GM18519 (cell line): ENCODE results near the gene KRT16.
"Not testable (repeated sequence)": the region's sequence is repeated elsewhere in the genome, so short reads cannot be mapped to it uniquely, and the experiment has no call there.

Source experiments
- ATAC-seq: cut with Tn5 transposase; IDR thresholded peaks from one replicate; pipeline ENCODE4 v1.9.1; 2021; ENCODE audit warnings: mild to moderate bottlenecking, moderate library complexity; ENCODE audit not compliant: unreplicated experiment, low FRiP score

Gene KRT16

DNA sequence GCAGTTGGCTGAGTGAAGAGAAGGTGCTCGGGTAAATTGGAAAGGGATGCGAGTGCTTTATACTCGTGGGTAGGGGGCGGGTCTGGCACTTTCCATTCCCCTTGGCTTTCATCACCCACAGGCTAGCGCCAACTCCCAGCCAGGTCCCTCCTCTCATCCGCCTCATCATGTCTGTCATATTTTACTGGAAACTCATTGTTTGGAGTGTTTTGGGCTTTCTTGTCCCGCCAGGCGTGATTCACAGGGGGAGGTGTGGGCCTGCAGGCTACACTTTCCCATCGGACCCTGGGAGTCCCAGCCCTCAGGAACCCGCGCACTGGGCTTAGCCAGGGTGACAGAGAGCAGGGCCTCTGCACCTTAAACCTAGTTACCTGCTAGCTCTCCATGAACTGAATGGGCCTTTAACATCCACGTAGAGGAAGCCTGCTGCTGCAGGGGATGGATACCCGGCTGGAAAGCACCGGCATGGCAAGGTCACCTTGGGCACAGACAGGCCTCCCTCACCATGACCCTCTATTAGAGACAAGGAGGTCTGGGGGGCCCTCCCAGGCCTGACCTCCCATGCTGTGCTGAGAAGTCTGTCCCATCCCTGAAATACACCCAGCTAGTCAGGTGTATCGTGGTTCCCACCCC lies 25.6 kb downstream of the KRT16 start, which contains the start of gene KRT14:
KRT14 (minus strand) TSS at position 33 of the 633 bp plus-strand sequence. CDS start 61 bp downstream, outside the sequence.
- no peak for ATAC-seq

- no peak for ATAC-seq
Observed at GRCh38 chr17:41585301-41586056, 27.1 kb downstream of the KRT16 start.

- ATAC-seq = not testable (repeated sequence)
Observed at GRCh38 chr17:41584331-41584927, 28.1 kb downstream of the KRT16 start.

DNA sequence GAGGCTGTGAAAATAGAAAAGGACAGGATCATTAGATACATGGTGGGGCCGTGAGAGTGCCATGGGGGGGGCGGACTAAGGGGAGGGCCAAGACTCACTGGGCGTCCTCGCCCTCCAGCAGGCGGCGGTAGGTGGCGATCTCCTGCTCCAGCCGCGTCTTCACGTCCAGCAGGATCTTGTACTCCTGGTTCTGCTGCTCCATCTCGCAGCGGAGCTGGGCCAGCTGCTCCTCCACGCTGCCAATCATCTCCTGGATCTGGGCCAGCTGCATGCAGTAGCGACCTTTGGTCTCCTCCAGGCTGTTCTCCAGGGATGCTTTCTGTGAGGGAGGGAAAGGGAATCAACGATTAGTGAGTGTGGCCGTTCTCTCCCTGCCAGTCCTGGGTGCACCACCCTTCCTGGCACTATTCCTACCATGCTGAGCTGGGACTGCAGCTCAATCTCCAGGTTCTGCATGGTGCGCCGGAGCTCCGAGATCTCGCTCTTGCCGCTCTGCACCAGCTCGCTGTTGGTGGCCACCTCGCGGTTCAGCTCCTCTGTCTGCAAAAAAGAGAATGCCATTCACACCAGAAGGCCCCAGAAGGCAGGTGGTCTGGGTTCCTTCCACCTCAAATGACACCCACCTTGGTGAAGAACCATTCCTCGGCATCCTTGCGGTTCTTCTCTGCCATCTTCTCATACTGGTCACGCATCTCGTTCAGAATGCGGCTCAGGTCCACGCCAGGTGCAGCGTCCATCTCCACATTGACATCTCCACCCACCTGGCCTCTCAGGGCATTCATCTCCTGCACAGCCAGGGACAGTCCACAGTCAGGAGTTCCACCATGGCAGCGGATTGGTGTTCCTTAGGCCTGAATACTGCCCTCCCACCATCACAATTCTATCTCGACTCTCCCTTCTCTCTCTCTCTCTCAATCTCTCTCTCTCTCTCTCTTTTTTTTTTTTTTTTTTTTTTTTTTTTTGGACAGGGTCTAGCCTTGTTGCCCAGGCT lies 29.1 kb downstream of the KRT16 start:
- no peak for ATAC-seq

DNA sequence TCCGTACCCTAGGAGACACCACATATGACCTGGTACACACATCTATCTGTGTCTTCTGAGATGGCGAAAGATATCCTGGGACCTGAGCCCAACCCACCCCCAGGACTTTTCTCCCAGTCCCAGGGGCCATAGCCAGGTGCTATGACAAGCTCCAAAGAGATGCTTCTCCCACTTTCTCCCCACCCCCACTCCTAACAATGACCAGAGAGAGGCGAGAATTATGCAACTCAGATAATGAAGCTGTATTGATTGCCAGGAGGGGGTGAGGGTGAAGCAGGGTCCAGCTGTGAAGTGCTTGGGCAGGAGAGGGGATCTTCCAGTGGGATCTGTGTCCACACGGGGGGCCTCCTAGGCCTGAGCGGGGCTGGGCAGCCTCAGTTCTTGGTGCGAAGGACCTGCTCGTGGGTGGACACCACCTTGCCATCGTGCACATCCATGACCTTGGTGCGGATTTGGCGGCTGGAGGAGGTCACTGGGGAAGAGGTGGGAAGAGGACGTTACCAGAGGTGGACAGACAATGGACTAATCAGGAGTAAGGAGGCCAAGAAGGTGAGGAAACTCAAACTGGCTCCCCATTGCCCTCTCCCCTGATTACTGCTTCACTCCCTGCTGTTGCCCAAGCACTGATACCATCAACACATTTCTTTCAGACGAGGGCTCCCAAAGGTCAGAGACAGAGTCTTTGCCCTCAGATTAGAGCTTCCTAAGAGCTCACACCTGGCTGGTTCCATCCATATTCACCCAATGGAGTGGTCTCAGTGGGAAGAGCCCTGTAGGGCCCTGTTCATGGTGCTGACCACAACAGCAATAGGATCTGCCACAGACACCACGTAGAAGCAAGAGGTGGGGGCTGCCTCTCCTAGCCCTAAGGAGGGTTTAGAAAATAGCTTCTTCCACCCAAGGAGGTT lies 30.3 kb downstream of the KRT16 start:
- ATAC-seq = not testable (repeated sequence)

DNA sequence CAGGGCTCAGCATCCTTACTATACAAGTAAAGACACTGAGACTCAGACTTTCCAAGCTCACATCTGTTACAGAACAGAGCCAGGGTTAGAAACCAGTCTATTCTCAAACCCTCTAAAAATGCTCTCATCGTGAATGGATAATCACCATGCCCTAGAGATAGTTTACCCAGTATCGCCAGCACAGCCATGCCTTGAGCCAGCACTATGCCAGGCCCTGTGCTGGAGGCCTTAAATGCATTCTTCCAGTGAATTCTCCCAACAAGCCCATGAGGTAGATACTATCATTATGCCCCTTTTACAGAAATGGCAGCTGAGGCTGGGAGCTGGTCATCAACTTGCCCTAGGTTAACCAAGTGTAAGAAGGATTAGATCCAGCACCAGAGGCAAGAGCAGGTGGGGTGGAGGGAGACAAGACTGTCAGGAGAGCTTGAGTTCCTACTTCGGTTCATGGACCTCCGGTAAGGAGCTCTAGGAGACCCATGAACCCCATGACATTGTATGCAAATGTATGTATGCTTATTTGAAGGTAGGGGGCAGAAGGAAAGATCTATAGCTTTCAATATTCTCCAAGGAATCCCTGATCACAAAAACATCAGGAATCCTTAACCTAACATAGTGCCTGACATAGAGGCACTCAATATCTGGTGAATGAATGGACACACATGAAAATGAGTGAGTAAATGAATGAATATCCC lies 31.1 kb downstream of the KRT16 start:
- no peak for ATAC-seq

DNA sequence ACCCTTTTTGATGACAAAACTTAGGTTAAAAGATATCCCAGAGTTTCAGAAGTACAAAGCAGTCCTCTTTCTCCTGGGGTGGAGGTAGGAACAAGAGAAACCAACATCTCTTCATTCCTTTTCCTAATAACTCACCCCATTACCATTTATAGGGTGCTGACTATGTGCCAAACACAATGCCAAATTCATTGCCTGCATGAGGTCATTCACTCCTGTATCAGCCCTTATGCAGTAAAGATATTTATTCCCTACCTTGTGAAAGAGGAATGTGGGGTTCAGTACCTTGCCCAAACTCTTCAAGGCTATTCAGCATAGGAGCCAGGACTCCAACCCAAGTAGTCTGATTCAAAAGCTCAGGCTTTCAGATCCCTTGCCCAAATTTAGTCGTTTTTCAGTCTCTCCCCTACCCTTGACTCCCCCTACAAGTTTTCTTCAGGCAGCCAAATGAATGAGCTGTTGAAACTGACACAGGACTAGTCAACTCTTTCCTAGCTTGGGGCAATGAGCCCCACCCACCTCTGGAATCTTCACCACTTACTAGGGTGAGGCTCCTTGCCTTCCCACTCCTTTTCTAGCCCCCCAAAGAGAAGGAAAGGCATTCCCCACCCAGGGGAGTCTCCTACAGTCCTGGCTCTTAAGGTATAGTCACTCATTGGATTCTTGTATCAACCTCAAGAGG lies 31.7 kb downstream of the KRT16 start:
- no peak for ATAC-seq

- no peak for ATAC-seq
Observed at GRCh38 chr17:41580244-41580575, 32.4 kb downstream of the KRT16 start.

- ATAC-seq = no peak
Observed at GRCh38 chr17:41579484-41580243, 32.9 kb downstream of the KRT16 start.

- ATAC-seq = no peak
Observed at GRCh38 chr17:41578971-41579370, 33.6 kb downstream of the KRT16 start.

- no peak for ATAC-seq
Observed at GRCh38 chr17:41578538-41578937, 34.0 kb downstream of the KRT16 start.

- not testable (repeated sequence) for ATAC-seq
Observed at GRCh38 chr17:41576740-41577139, 35.8 kb downstream of the KRT16 start.

- ATAC-seq = no peak
Observed at GRCh38 chr17:41575336-41575735, 37.2 kb downstream of the KRT16 start.

DNA sequence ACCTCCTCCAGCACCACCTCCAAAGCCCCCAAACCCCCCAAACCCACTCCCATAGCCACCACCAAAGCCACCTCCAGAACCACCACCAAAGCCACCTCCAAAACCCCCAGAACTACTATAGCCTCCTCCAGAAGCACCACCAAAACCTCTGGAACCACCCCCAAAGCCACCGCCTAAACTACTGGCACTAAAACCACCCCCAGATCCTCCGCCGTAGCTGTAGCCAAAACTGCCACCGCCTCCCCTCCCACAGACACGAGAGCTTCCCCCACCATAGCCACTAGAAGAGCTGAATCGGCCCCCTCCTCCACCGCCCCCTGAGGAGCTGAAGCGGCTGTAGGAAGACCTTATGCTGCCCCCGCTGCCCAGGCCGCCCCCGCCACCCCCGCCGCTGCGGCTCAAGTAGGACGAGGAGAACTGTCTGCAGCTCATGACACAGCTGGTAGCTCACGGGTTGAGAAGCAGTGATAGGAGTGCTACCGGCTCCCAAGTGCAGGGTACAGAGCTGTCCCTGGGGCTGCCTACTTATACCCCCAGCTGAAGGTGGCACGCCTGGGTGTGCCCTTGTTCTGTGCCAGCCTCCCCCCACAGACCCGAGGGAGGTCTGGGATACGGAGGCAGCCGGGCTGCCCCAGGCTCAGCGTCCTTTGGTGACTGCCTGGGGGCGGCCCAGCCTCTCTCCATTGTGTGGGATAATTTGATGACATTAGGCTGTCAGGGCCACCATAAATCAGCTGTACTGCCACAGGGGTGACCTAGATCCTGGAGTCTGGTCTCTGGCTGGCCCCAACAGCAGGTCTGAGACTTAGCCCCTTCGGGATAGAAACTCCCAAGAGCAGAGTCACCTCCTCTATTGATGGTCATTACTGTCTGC lies 40.8 kb downstream of the KRT16 start, which contains the start of gene KRT9:
KRT9 (minus strand) TSS at position 499 of the 874 bp plus-strand sequence; CDS start at position 432, 67 bp downstream.
- ATAC-seq = no peak

- ATAC-seq = no peak
Observed at GRCh38 chr17:41567317-41567716, 45.2 kb downstream of the KRT16 start.

- no peak for ATAC-seq
Observed at GRCh38 chr17:41565338-41565737, 47.2 kb downstream of the KRT16 start.
